Regular cardiac myocyte (primary cell): Measurements from ENCODE around the gene OR2W3. TPM values are rescaled to one million over a fixed set of nuclear protein-coding genes. Genes with fewer than 3 reads are reported as not detected.

ENCODE experiments used
- total RNA-seq: library from RNA; depleted of rRNA; stranded (reverse); fragments of >200 nt; gene quantifications from 2 replicates; pipeline ENCODE4 v1.2.3, GENCODE V29; 2014

OR2W3 gene
- total RNA-seq: 0.58 TPM in 1 of 2 replicates, not detected in the other

GRCh38 chr1:247895163-247895637 is at the start of gene OR2W3:
Gene OR2W3 (plus strand): TSS chr1:247895587. CDS start chr1:247895587, 0 bp downstream.

GRCh38 chr1:247857069-247857984 is 38.1 kb upstream of the OR2W3 start, which contains the start of gene TRIM58:
Gene TRIM58 (plus strand): TSS chr1:247857187. CDS start chr1:247857247, 60 bp downstream.

GRCh38 chr1:247919952-247920351 is 24.6 kb downstream of the OR2W3 start, which contains the start of gene OR2T8:
Gene OR2T8 (plus strand): TSS chr1:247920252. CDS start chr1:247921018, 766 bp downstream.

GRCh38 chr1:247924868-247925267 is 29.5 kb downstream of the OR2W3 start, which contains the start of gene OR2AJ1:
Gene OR2AJ1 (plus strand): TSS chr1:247924889. CDS start chr1:247933769, 8,880 bp downstream.

Other genes starting within 250 kb of the OR2W3 start
- gene OR13G1, start 215.8 kb upstream of the OR2W3 start, total RNA-seq: not detected in 2 replicates
- gene OR6F1, start 178.9 kb upstream of the OR2W3 start, total RNA-seq: not detected in 2 replicates
- gene OR14K1, start 157.0 kb upstream of the OR2W3 start, total RNA-seq: not detected in 2 replicates
- not detected in 2 replicates for gene OR14A2, start 147.4 kb upstream of the OR2W3 start, total RNA-seq
- gene OR1C1, start 135.0 kb upstream of the OR2W3 start, total RNA-seq: not detected in 2 replicates
- not detected in 2 replicates for gene OR14A16, start 71.5 kb upstream of the OR2W3 start, total RNA-seq
- not detected in 2 replicates for gene OR11L1, start 53.7 kb upstream of the OR2W3 start, total RNA-seq
- 1.1 and 3.1 TPM in 2 replicates for gene TRIM58, start 38.4 kb upstream of the OR2W3 start, total RNA-seq
- gene OR2T8, start 24.7 kb downstream of the OR2W3 start, total RNA-seq: under 0.01 TPM in 1 of 2 replicates, not detected in the other
- not detected in 2 replicates for gene OR2AJ1, start 29.3 kb downstream of the OR2W3 start, total RNA-seq
- not detected in 2 replicates for gene OR2L8, start 53.3 kb downstream of the OR2W3 start, total RNA-seq
- gene OR2AK2, start 69.6 kb downstream of the OR2W3 start, total RNA-seq: 0.28 TPM in 1 of 2 replicates, not detected in the other
- gene OR2L5, start 118.1 kb downstream of the OR2W3 start, total RNA-seq: not detected in 2 replicates
- gene OR2L2, start 134.5 kb downstream of the OR2W3 start, total RNA-seq: not detected in 2 replicates
- not detected in 2 replicates for gene OR2L3, start 151.2 kb downstream of the OR2W3 start, total RNA-seq
- under 0.01 TPM in 1 of 2 replicates, not detected in the other for gene OR2L13, start 199.6 kb downstream of the OR2W3 start, total RNA-seq
- not detected in 2 replicates for gene OR2M5, start 249.6 kb downstream of the OR2W3 start, total RNA-seq